ENCODE results near the gene CD84.
A peak's percentile ranks its signal among the peaks of the same experiment; 100 is the strongest.
"Not testable (repeated sequence)": the region's sequence is repeated elsewhere in the genome, so short reads cannot be mapped to it uniquely, and the experiment has no call there.

Gene CD84

GRCh38 chr1:160567858-160568682 is 11.2 kb downstream of the CD84 start:
- peak; percentile 58 for DNase-seq

- no peak for DNase-seq
These were observed 12.0 kb downstream of the CD84 start for GRCh38 chr1:160567341-160567740.

DNA sequence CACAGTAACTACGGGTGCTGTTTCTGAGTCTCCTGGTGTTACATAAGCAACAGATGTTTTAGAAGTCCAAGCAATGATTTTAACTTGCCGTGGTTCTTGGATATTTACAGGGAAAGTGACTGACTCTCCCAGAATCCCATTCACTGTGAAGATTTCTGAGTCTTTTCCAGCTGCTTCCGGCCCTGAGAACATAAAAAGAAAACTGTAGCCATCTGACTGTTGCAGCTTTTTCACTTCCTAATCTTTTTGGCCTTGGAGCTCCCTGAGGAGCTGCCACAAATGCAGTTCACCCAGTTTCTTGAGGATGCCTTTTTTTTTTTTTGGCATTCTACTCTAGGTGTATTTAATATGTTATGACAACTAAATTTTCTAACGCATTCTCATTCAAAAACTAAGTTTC is 13.7 kb downstream of the CD84 start:
- DNase-seq: no peak

DNA sequence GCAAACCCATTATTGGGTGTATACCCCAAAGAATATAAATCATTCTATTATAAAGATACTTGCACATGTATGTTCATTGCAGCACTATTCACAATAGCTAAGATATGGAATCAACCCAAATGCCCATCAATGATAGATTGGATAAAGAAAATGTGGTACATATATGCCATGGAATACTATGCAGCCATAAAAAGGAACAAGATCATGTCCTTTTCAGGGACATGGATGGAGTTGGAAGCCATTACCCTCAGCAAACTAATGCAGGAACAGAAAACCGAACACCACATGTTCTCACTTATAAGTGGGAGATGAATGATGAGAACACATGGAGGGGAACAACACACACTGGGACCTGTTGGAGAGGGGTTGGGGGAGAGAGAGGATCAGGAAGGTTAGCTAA is 16.1 kb downstream of the CD84 start:
- DNase-seq: not testable (repeated sequence)

DNA sequence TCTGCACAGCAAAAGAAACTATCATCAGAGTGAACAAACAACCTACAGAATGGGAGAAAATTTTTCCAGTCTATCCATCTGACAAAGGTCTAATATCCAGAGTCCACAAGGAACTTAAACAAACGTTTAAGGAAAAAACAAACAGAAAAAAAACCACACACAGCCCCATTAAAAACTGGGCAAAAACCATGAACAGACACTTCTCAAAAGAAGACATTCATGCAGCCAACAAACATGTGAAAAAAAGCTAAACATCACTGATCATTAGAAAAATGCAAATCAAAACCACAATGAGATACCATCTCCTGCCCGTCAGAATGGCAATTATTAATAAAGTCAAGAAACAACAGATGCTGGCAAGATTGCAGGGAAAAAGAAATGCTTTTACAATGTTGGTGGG is 16.6 kb downstream of the CD84 start:
- not testable (repeated sequence) for DNase-seq

DNA sequence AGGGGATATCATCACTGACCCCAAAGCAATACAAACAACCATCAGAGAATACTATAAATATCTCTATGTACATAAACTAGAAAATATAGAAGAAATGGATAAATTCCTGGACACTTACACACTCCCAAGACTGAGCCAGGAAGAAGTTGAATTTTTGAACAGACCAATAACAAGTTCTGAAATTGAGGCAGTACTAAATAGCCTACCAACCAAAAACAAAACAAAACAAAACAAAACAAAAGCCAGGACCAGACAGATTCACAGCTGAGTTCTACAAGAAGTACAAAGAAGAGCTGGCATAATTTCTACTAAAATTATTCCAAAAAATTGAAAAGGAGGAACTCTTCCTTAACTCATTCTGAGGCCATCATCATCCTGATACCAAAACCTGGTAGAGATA is 18.5 kb downstream of the CD84 start:
- no peak for DNase-seq

DNA sequence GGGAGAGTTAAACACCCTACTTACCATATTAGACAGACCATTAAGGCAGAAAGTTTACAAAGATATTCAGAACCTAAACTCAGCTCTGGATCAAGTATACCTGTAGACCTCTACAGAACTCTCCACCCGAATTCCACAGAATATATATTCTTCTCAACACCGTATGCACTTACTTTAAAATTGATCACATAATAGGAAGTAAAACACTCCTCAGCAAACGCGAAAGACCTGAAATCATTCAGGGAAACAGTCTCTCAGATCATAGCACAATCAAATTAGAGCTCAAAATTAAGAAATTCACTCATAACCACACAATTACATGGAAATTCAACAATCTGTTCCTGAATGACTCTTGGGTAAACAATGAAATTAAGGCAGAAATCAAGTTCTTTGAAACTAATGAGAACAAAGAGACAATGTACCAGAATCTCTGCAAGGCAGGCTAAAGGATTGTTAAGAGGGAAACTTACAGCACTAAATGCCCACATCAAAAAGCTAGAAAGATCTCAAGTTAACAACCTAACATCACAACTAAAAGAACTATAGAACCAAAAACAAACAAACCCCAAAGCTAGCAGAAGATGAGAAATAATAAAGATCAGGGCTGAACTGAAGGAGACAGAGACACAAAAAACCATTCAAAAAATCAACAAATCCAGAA is 19.1 kb downstream of the CD84 start:
- no peak for DNase-seq

DNA sequence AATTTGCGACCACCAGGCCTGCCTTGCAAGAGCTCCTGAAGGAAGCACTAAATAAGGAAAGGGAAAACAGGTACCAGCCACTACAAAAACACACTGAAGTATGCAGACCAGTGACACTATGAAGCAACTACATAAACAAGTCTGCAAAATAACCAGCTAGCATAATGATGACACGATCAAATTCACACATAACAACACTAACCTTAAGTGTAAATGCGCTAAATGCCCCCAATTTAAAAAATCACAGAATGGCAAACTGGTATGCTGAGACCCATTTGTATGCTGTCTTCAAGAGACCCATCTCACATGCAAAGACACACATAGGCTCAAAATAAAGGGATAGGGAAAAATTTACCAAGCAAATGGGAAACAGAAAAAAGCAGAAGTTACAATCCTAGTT is 19.9 kb downstream of the CD84 start:
- not testable (repeated sequence) for DNase-seq

GRCh38 chr1:160558660-160559380 is 20.5 kb downstream of the CD84 start:
- no peak for DNase-seq

GRCh38 chr1:160553778-160554177 is 25.5 kb downstream of the CD84 start:
- DNase-seq: no peak

- DNase-seq: no peak
These were observed 26.9 kb downstream of the CD84 start for GRCh38 chr1:160552425-160552824.

DNA sequence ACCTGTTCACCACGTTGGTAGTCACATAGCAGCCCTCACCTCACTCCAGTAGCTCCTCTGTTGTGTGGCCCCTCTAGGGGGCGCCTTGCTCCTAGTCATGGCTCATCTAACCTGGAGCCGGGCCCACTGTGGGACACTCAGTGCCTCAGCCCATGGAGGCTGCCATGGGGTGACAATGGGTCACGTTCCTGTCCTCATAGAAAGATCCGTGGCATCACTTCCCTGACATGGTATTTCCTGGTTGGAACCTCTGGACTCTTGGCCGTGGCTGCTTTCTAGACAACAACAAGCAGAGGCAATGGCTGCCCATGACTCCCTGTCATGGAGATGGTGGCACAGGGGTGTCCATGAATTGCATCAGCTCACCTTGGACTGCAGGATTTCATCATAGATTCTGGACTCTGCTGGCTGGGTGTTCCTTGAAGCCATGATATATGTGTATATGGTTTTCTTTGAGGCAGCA is 28.7 kb downstream of the CD84 start:
- DNase-seq: peak; percentile 35

GRCh38 chr1:160549665-160550006 is 29.7 kb downstream of the CD84 start:
- DNase-seq: no peak

- no peak for DNase-seq
These were observed 30.2 kb downstream of the CD84 start for GRCh38 chr1:160548960-160549664.

GRCh38 chr1:160548183-160548582 is 31.1 kb downstream of the CD84 start:
- DNase-seq: no peak

DNA sequence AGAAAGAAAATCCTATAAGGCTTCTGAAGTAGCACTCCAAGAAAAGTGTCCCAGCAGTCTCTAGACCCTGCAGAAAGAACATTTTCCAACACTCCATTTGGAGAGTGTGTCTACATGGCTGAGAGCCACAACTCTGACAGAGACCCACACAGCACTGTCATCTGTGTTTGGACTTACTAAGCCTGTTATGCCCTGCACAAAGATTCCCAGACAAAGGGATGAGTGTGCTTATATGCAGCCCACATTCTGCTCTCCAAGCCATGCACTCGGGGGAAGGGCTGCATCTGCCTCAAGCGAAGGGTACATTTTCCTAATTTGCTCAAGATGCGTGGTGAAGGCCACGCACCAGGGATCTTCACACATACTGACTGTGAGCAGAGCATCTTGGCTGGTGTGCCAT is 31.9 kb downstream of the CD84 start:
- no peak for DNase-seq

- no peak for DNase-seq
These were observed 32.4 kb downstream of the CD84 start for GRCh38 chr1:160546942-160547341.

DNA sequence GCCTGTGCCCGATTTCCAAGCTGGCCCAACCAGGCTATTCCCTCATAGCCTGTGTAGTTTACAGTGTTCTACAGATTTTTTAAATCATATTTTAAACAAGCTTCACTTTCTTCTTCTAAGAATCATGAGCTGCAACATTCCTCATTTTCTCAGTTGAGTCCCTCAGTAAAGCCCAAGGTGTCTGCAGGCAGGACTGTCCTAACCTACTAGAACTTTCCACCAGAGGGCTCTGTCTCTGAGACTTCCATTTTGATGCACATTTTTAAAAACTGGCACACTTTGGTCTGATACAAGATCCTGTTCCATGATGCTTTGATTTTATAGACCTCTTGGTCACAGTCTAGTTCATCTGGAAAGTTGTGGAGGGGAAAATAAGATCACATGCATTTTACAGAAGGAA is 34.6 kb downstream of the CD84 start:
- no peak for DNase-seq

GRCh38 chr1:160542303-160542945 is 36.9 kb downstream of the CD84 start:
- DNase-seq: no peak

DNA sequence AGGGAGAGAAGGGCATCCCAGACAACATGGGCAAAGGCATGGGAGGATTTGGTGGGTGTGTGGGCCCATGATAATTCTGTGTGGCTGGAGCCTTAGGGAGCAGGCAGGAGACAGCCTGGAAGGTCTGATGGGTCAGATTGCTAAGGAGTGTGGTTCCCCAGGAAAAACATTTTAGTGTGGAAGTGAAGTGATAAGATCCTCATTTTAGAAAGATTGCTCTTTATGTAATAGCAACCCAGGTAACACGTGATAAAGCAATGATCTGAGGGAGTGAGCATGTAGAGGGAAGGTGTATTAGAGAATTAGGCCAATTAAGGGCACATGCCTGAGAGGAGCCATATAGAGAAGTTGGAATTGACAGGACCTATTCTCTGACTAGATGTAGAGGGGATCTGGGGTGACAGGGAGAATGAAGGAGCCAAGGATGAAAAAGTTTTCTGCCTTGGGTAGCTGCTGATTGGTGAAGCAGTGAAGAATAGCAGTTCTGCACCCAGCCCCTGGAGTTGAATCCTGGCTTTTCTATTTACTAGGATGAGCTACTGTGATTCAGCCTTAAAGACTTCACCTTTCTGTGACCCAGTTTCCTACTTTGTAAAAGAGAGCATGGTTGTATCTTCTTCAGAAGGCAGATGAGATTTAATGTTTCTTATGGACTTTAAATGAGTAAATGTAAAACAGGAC is 37.5 kb downstream of the CD84 start:
- DNase-seq: no peak

- DNase-seq: no peak
These were observed 38.5 kb downstream of the CD84 start for GRCh38 chr1:160540859-160541233.

All from effector CD4-positive, alpha-beta T cell (primary cell).